Natural killer cell (primary cell): ENCODE results near the gene MSI2. TPM values are rescaled to one million over a fixed set of nuclear protein-coding genes. Genes with fewer than 3 reads are reported as not detected.

Experiments
- ATAC-seq, 3 donors: fragments of 150-1000 bp in 2 of 3; fragments of 200-7000 bp in 1 of 3; cut with Tn5 transposase; 1 replicate in 1 of 3; 2 replicates in 2 of 3; pipeline ENCODE4 v1.10.0; 2021; ENCODE audit warnings: mild to moderate bottlenecking in 2 of 3, moderate library complexity in 2 of 3
- DNase-seq, 2 donors: peaks; one replicate each; pipeline versions ENCODE4 v3.0.0 to v3.0.0-alpha.2; 2013 to 2021; ENCODE audit warnings: mixed read lengths in 1 of 2
- H3K27ac ChIP-seq: one replicate; pipeline ENCODE4 v1.5.1; 2013; ENCODE audit warnings: mild to moderate bottlenecking, low read length
- H3K27me3 ChIP-seq: one replicate; pipeline ENCODE4 v1.6.1; 2013; ENCODE audit warnings: low read length; ENCODE audit not compliant: control insufficient read depth, insufficient read depth
- H3K36me3 ChIP-seq: one replicate; pipeline ENCODE4 v1.6.1; 2013; ENCODE audit warnings: low read length; ENCODE audit not compliant: control insufficient read depth, insufficient read depth
- H3K4me1 ChIP-seq: one replicate; pipeline ENCODE4 v1.6.1; 2013; ENCODE audit warnings: low read length; ENCODE audit not compliant: control insufficient read depth, insufficient read depth
- H3K4me3 ChIP-seq: one replicate; pipeline ENCODE4 v1.5.1; 2013; ENCODE audit warnings: low read length
- H3K9me3 ChIP-seq: one replicate; pipeline ENCODE4 v1.6.1; 2013; ENCODE audit warnings: low read length; ENCODE audit not compliant: control insufficient read depth, insufficient read depth
- H3K27ac Mint-ChIP-seq, 2 donors: one replicate each; pipeline ENCODE4 v1.8.0; 2022; ENCODE audit warnings: mild to moderate bottlenecking in 2 of 2, mixed read lengths in 2 of 2, moderate library complexity in 1 of 2
- H3K27me3 Mint-ChIP-seq, 2 donors: one replicate each; pipeline ENCODE4 v1.8.0; 2022; ENCODE audit warnings: low read depth in 2 of 2, mixed read lengths in 2 of 2
- H3K36me3 Mint-ChIP-seq: one replicate; pipeline ENCODE4 v1.8.0; 2022; ENCODE audit warnings: mixed read lengths
- H3K4me1 Mint-ChIP-seq, 2 donors: one replicate each; pipeline ENCODE4 v1.8.0; 2022; ENCODE audit warnings: mixed read lengths in 2 of 2
- H3K4me3 Mint-ChIP-seq: one replicate; pipeline ENCODE4 v1.8.0; 2022; ENCODE audit warnings: mild to moderate bottlenecking, moderate library complexity, mixed read lengths
- H3K9me3 Mint-ChIP-seq, 2 donors: one replicate each; pipeline ENCODE4 v1.8.0; 2022; ENCODE audit warnings: mixed read lengths in 2 of 2
- WGBS: methylation state at CpG from one replicate; pipeline ENCODE4 v1.1.7; 2013; ENCODE audit warnings: missing lambda C conversion rate; ENCODE audit not compliant: insufficient coverage; 5-methylcytosine and 5-hydroxymethylcytosine counted together
- intact Hi-C: fragments of 100-400 bp; cut with micrococcal nuclease; formaldehyde crosslinking; loops from one replicate; pipeline ENCODE4 v1.14.2; 2022
- total RNA-seq, 4 donors: library from RNA; stranded (reverse); fragments of 120-200 nt in 1 of 4; gene quantifications; one replicate each; pipeline versions ENCODE4 v1.2.3 to v1.2.4, GENCODE V29; 2013 to 2022
- TF ChIP-seq, protein P1 (sequence below): fragments of 200-600 bp; IDR thresholded peaks from one replicate; pipeline ENCODE4 v1.8.0; 2022; ENCODE audit warnings: antibody characterized with exemption

The MSI2 gene
- total RNA-seq, 3 donors from 2014 or later (not counting 1 experiment from before 2014, with no cell fraction given), result 95.5 to 145 (median 96.8) TPM

GRCh38 chr17:57264250-57264649 lies 7.9 kb downstream of the MSI2 start:
- DNase-seq, result no peak
- no peaks in the 10 kb centered on the region for H3K4me1 ChIP-seq
- TF ChIP-seq, protein P1, sequence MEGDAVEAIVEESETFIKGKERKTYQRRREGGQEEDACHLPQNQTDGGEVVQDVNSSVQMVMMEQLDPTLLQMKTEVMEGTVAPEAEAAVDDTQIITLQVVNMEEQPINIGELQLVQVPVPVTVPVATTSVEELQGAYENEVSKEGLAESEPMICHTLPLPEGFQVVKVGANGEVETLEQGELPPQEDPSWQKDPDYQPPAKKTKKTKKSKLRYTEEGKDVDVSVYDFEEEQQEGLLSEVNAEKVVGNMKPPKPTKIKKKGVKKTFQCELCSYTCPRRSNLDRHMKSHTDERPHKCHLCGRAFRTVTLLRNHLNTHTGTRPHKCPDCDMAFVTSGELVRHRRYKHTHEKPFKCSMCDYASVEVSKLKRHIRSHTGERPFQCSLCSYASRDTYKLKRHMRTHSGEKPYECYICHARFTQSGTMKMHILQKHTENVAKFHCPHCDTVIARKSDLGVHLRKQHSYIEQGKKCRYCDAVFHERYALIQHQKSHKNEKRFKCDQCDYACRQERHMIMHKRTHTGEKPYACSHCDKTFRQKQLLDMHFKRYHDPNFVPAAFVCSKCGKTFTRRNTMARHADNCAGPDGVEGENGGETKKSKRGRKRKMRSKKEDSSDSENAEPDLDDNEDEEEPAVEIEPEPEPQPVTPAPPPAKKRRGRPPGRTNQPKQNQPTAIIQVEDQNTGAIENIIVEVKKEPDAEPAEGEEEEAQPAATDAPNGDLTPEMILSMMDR, result no peak
- no peaks in the 10 kb centered on the region for H3K9me3 ChIP-seq
- H3K36me3 ChIP-seq, result peaks cover 56% of the 10 kb centered on the region
- H3K4me3 Mint-ChIP-seq, result no peak overlapping the region
- H3K27me3 ChIP-seq, result no peaks in the 10 kb centered on the region
- no peaks in the 10 kb centered on the region for H3K9me3 Mint-ChIP-seq
- no peak overlapping the region for H3K4me3 ChIP-seq
- H3K36me3 Mint-ChIP-seq, result peaks cover 25% of the 10 kb centered on the region
- no peak for ATAC-seq
- H3K4me1 Mint-ChIP-seq, result peaks cover 3 to 18% of the 10 kb centered on the region in 2 donors
- intact Hi-C loops, result no loop called here
- WGBS, result 83% methylated on average over 4 of the region's 5 CpGs
- H3K27me3 Mint-ChIP-seq, result no peaks in the 10 kb centered on the region
- no peak overlapping the region for H3K27ac Mint-ChIP-seq
- H3K27ac ChIP-seq, result no peak overlapping the region

GRCh38 chr17:57264776-57265175 lies 8.5 kb downstream of the MSI2 start:
- peaks cover 25% of the 10 kb centered on the region for H3K36me3 Mint-ChIP-seq
- intact Hi-C loops, result no loop called here
- H3K27me3 Mint-ChIP-seq, result no peaks in the 10 kb centered on the region
- no peak overlapping the region for H3K27ac ChIP-seq
- TF ChIP-seq, protein P1, result no peak
- no peak for DNase-seq
- ATAC-seq, result no peak
- WGBS, result 86% methylated on average over 7 of the region's 7 CpGs
- peaks cover 56% of the 10 kb centered on the region for H3K36me3 ChIP-seq
- no peaks in the 10 kb centered on the region for H3K9me3 Mint-ChIP-seq
- H3K27me3 ChIP-seq, result no peaks in the 10 kb centered on the region
- no peak overlapping the region for H3K4me3 ChIP-seq
- no peaks in the 10 kb centered on the region for H3K4me1 ChIP-seq
- H3K27ac Mint-ChIP-seq, result no peak overlapping the region
- H3K9me3 ChIP-seq, result no peaks in the 10 kb centered on the region
- peaks cover 4 to 24% of the 10 kb centered on the region in 2 donors for H3K4me1 Mint-ChIP-seq
- H3K4me3 Mint-ChIP-seq, result no peak overlapping the region

GRCh38 chr17:57266902-57267311 lies 10.6 kb downstream of the MSI2 start:
- DNase-seq (no peak), ATAC-seq (no peak)
- intact Hi-C loops, result no loop called here
- TF ChIP-seq, protein P1, result no peak
- no peaks in the 10 kb centered on the region for H3K27me3 Mint-ChIP-seq
- Histone ChIP-seq H3K27ac (no peak overlapping the region), H3K9me3 (no peaks in the 10 kb centered on the region), H3K4me3 (no peak overlapping the region), H3K27me3 (no peaks in the 10 kb centered on the region), H3K36me3 (peaks cover 53% of the 10 kb centered on the region), H3K4me1 (no peaks in the 10 kb centered on the region)
- peaks cover 12 to 40% of the 10 kb centered on the region in 2 donors for H3K4me1 Mint-ChIP-seq
- no peaks in the 10 kb centered on the region for H3K9me3 Mint-ChIP-seq
- H3K4me3 Mint-ChIP-seq, result no peak overlapping the region
- H3K36me3 Mint-ChIP-seq, result peaks cover 20% of the 10 kb centered on the region
- 92% methylated on average over 14 of the region's 14 CpGs for WGBS
- H3K27ac Mint-ChIP-seq, result no peak overlapping the region

DNA sequence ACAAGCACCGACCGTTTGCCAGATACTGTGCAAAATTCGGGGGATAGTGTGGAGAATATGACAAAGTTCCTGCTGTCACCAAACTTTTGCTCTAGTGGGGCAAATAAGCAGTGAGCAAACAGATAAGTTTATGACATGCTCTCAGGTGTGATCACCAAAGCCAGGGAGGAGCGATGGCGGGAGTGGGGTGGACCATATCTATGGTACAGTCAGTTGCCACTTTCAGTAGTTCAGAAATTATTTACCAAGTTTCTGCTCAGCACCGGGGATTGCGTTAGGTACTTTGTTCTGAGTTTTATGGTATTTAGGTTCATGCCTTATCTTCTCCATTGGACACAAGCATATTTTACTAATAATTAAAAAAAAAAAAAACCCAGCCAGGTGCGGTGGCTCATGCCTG lies 11.9 kb downstream of the MSI2 start:
- Mint-ChIP-seq H3K36me3 (peaks cover 10% of the 10 kb centered on the region), H3K4me3 (no peak overlapping the region), H3K9me3 (no peaks in the 10 kb centered on the region), H3K27me3 (no peaks in the 10 kb centered on the region), H3K4me1 (peaks cover 12 to 46% of the 10 kb centered on the region in 2 donors), H3K27ac (no peak overlapping the region)
- Histone ChIP-seq H3K27ac (no peak overlapping the region), H3K9me3 (no peaks in the 10 kb centered on the region), H3K27me3 (no peaks in the 10 kb centered on the region), H3K4me1 (no peaks in the 10 kb centered on the region), H3K36me3 (peaks cover 44% of the 10 kb centered on the region), H3K4me3 (no peak overlapping the region)
- DNase-seq (no peak), ATAC-seq (no peak)
- WGBS, result 89% methylated on average over 5 of the region's 8 CpGs
- TF ChIP-seq, protein P1, result no peak
- intact Hi-C loops, result no loop called here
